Memory B cell (primary cell): ENCODE data around the gene RRAS.

Source experiments
- ATAC-seq: fragments of 150-1000 bp; cut with Tn5 transposase; 2 replicates; pipeline ENCODE4 v1.10.0; 2021; ENCODE audit warnings: low read depth, mild to moderate bottlenecking, moderate library complexity
- DNase-seq, 2 donors: peaks; one replicate each; pipeline ENCODE4 v3.0.0; 2022; ENCODE audit warnings: low spot score in 2 of 2
- H3K27ac Mint-ChIP-seq: one replicate; pipeline ENCODE4 v1.8.0; 2022; ENCODE audit warnings: mild to moderate bottlenecking, moderate library complexity, mixed read lengths
- H3K27me3 Mint-ChIP-seq: one replicate; pipeline ENCODE4 v1.8.0; 2022; ENCODE audit warnings: mixed read lengths
- H3K36me3 Mint-ChIP-seq: one replicate; pipeline ENCODE4 v1.8.0; 2022; ENCODE audit warnings: mild to moderate bottlenecking, mixed read lengths
- H3K4me1 Mint-ChIP-seq: one replicate; pipeline ENCODE4 v1.8.0; 2022; ENCODE audit warnings: mixed read lengths
- H3K4me3 Mint-ChIP-seq: one replicate; pipeline ENCODE4 v1.8.0; 2022; ENCODE audit warnings: mild to moderate bottlenecking, moderate library complexity, mixed read lengths
- H3K9me3 Mint-ChIP-seq: one replicate; pipeline ENCODE4 v1.8.0; 2022; ENCODE audit warnings: mixed read lengths

RRAS gene

DNA sequence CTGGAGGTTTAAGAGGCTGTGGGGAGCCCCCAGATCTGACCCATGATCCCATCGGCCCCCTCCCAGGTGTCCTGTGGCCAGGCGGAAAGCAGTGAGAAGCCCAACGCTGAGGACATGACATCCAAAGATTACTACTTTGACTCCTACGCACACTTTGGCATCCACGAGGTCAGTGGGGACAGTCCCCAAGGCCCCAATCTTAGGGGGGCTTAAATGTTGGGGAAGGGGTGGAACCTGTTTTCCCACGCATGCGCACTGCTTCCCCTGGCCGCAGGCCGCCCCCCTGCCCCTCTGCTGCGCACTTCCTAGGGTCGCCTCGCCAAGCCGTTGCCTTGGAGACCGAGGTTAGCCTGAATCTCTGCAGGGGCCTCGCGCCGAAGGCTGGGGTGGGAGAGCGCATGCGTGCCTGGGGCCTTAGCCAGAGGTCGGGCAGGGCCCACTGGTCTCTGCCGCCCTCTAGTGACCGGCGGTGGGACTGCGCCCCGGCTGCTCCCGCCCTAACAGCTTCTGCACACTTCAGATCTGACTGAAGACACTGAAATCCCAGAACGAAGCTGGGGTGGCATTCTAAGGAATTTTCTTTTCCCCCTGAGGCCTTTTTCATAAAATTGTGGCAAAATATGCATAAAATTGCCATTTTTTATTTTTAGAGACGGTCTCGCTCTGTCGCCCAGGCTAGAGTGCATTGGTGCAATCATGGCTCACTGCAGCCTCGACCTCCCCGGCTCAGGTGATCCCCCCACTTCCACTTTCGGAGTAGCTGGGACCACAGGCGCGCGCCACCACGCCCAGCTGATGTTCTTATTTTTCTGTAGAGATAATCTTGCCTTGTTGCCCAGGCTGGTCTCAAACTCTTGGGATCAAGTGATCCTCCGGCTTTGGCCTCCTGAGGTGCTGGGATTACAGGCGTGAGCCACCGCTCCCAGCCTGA is 40.7 kb upstream of the RRAS start:
- Mint-ChIP-seq H3K4me3 (peak overlapping the region; percentile 52), H3K9me3 (no peaks in the 10 kb centered on the region), H3K4me1 (peaks cover 26% of the 10 kb centered on the region), H3K36me3 (peaks cover 20% of the 10 kb centered on the region), H3K27me3 (no peaks in the 10 kb centered on the region), H3K27ac (peak overlapping the region; percentile 97)
- ATAC-seq (peak; percentile 6), DNase-seq (peak; percentile 98 to 100)

DNA sequence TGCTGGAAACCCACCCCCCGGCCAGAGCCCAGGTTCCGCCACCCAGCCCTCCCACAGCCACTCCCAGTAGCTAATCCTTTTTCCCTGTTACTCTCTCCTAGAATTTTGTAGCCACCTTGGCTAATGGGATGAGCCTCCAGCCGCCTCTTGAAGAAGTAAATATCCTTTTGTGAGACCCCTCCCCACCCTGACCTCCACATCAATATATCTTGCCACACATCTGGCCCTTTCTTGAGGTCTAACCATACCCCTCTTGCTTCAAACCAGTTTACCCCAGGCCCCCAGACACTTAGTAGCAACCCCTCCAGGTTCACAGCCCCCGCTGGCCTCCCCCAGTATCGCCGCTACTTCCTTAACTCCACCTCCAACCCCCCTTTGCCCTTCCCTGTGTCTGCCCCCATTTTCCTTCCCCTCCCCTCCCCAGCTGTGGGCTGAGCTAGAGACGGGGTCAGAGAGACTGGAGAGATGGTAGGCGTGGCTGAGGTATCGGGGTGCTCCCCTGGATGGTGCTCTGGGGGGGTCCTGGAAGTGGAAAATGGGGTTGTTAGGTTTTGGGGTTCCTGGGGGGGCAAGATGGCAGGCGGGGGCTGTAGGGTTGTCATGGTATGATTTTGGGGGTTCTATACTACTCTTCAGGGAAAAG is 39.9 kb upstream of the RRAS start:
- no peaks in the 10 kb centered on the region for H3K9me3 Mint-ChIP-seq
- H3K27me3 Mint-ChIP-seq, result no peaks in the 10 kb centered on the region
- no peak for ATAC-seq
- peak overlapping the region; percentile 97 for H3K27ac Mint-ChIP-seq
- H3K4me3 Mint-ChIP-seq, result peak overlapping the region; percentile 58
- H3K36me3 Mint-ChIP-seq, result peaks cover 16% of the 10 kb centered on the region
- no peak for DNase-seq
- peaks cover 26% of the 10 kb centered on the region for H3K4me1 Mint-ChIP-seq

DNA sequence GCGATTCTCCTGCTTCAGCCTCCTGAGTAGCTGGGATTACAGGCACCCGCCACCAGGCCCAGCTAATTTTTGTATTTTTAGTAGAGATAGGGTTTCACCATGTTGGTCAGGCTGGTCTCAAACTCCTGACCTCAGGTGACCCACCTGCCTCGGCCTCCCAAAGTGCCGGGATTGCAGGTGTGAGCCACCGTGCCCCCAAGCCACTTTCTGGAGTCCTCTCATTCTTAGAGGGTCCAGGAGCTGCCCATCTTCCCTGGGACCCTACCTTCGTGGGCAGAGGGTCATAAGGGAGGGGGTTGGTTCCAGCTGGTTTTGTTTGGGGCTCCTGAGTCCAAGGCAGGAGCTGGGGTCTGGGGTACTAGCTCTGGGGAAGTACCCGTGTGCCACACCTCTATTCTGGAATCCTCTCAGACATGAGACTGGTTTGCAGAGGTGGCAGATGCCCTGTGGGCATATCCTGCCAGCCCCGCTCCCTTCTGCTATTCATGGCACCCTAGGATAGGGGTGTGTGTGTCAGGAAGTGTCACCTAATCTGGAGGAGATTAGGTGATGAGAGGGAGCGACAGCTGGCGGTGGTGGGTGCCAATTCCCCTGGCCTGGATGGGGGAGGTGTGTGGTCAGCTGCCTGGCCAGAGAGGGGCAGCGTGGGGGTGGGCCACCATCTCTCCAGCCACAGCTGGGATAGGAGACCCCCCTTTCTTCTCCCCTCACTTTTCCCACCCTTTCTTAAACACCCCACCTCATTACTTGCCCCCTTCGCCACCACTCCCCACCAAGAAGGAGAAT is 39.2 kb upstream of the RRAS start:
- DNase-seq (no peak), ATAC-seq (no peak)
- peak overlapping the region; percentile 95 for H3K4me3 Mint-ChIP-seq
- no peaks in the 10 kb centered on the region for H3K27me3 Mint-ChIP-seq
- peaks cover 12% of the 10 kb centered on the region for H3K36me3 Mint-ChIP-seq
- H3K9me3 Mint-ChIP-seq, result no peaks in the 10 kb centered on the region
- H3K27ac Mint-ChIP-seq, result peak overlapping the region; percentile 97
- H3K4me1 Mint-ChIP-seq, result peaks cover 26% of the 10 kb centered on the region

DNA sequence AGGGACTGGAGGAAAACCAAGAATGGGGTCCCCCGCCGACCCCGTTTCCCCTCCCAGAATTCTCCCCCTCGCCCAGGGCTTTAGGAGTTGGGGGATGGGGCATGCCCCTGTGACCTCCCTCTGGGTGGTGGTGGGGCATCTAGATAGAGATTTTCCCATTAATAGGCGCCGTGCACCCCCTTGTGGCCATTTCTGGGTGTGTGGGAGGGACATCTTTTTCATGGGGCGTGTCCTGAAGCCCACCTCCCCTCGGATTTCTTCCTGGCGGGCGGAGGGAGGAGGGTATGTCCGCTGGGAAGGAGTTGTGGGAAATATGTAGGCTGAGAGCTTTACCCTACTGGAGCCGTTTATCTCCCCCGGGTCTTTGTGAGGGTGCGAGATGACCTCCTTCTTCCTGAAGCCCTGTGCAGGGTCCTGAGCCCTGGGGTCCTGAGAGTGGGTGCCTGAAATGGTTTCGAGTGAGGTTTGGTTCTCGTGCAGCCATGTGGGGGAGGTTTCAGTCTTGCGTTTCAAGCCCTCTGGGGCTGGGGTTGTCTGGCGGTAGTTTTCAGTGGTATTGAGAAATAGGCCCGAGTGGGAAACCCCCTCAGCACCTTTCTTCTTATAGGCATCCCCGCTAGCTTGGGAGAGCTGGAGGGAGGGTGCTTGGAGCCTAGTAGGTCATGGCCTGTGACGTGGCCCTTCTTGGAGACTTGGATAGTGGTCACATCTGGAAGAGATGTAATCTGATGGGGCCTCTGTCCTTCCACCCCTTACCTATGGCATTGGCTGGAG is 38.1 kb upstream of the RRAS start:
- Mint-ChIP-seq H3K27me3 (no peaks in the 10 kb centered on the region), H3K27ac (peak overlapping the region; percentile 97), H3K4me1 (peaks cover 30% of the 10 kb centered on the region), H3K36me3 (peaks cover 5% of the 10 kb centered on the region), H3K9me3 (no peaks in the 10 kb centered on the region), H3K4me3 (peak overlapping the region; percentile 95)
- ATAC-seq (peak; percentile 25), DNase-seq (peak; percentile 80 to 83)

DNA sequence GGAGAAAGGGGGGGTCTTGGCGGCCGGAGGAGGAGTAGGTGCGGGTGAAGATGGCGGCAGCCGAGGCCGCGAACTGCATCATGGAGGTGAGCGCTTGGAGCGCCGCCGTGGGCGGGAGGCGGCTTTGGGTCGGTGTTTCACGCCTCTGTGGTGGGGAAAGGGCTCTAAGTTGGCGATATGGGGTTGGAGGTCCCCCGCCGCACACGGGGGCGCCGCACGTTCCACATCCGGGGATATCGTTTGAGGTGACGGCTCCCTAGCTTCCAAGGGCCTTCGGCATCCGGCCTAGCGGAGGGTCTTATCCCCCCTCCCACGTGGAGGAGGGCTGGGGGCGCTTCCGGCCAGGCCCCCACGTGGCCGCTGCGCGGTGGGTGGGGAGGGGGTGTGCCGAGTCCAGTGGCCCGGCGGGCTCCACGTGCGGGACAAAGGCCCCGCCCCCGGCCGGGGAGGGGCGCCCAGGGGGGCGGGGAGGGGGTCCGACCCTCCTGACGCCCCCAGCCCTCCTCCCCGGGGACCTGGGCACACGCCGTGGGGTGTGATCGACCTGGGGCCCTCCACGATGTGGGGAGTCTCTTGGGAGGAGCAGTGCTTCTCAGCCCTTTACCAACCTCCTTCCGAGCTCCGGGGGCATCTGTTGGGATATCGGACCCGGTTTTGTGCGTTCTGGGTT is 37.4 kb upstream of the RRAS start, which contains the start of gene PRMT1:
TSS of gene PRMT1 (plus strand) at position 41 of the 670 bp plus-strand sequence. CDS start at position 51, 10 bp downstream.
- peak within 1 kb of the TSS; percentile 97 for H3K27ac Mint-ChIP-seq
- peak; percentile 65 to 70 for DNase-seq
- peak within 1 kb of the TSS; percentile 99 for H3K4me3 Mint-ChIP-seq
- peaks cover 32% of the 10 kb centered on the region for H3K4me1 Mint-ChIP-seq
- peak; percentile 16 for ATAC-seq
- H3K9me3 Mint-ChIP-seq, result no peaks in the 10 kb centered on the region
- no peaks in the 10 kb centered on the region for H3K27me3 Mint-ChIP-seq
- peaks cover 5% of the 10 kb centered on the region for H3K36me3 Mint-ChIP-seq

DNA sequence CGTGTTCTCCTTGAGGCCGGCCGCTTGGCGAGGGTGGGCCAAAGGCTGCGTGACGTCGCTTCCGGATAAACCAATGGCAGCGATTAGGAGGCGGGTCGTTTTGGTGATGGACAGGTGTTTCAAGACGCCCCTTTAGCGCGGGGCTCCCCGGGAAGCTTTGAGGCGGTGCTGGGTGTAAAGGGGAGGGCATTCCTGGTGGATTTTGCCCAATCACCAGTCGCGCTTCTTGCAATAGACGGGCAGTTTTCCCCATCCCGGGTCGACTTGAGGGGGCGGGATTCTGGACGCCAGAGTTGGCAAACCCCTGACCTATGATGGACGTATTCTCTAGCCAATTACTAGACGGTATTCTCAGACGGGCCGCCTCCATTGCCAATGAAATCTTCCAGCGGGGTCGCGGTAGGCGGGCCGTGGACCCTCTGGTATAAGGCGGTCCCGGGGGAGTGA is 36.9 kb upstream of the RRAS start:
- no peaks in the 10 kb centered on the region for H3K9me3 Mint-ChIP-seq
- ATAC-seq, result peak; percentile 68
- H3K27ac Mint-ChIP-seq, result peak overlapping the region; percentile 97
- no peaks in the 10 kb centered on the region for H3K27me3 Mint-ChIP-seq
- DNase-seq, result peak; percentile 89 to 97
- peak overlapping the region; percentile 99 for H3K4me3 Mint-ChIP-seq
- peaks cover 38% of the 10 kb centered on the region for H3K4me1 Mint-ChIP-seq
- H3K36me3 Mint-ChIP-seq, result peaks cover 5% of the 10 kb centered on the region

DNA sequence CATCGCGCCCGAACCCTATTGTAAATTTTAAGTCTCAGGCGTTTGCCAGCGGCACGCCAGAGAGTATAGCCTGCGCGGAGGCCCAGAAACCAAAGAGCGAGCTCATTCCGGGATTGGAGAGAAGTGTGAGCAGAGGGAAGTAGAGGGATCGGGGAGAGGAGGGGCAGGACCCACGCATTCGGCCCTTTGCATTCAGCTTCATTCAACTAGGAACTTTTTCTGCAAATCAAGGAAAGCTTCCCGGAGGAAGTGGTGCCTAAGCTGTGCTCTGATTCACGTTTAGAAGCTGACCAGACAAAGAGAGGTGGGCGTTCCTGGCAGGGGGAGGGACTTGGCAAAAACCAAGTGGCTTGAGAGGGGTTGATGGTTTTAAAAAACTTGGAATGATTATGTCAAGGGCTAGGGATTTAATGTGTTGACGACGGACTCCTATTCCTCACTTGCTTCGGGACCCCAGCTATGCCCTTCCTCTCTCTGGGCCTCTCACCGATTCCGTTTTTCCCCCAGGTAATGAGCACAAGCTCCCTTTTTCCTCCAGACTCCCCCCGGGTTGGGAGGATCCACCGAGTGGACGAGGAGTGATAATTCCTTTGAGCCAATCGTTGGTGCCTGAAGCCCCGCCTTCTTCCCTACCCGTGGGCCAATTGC is 36.3 kb upstream of the RRAS start:
- peak overlapping the region; percentile 97 for H3K27ac Mint-ChIP-seq
- H3K4me3 Mint-ChIP-seq, result peak overlapping the region; percentile 99
- H3K4me1 Mint-ChIP-seq, result peaks cover 38% of the 10 kb centered on the region
- peak in 1 of 2 donors; percentile 57 for DNase-seq
- ATAC-seq, result peak; percentile 9
- H3K27me3 Mint-ChIP-seq, result no peaks in the 10 kb centered on the region
- H3K9me3 Mint-ChIP-seq, result no peaks in the 10 kb centered on the region
- H3K36me3 Mint-ChIP-seq, result peaks cover 5% of the 10 kb centered on the region

DNA sequence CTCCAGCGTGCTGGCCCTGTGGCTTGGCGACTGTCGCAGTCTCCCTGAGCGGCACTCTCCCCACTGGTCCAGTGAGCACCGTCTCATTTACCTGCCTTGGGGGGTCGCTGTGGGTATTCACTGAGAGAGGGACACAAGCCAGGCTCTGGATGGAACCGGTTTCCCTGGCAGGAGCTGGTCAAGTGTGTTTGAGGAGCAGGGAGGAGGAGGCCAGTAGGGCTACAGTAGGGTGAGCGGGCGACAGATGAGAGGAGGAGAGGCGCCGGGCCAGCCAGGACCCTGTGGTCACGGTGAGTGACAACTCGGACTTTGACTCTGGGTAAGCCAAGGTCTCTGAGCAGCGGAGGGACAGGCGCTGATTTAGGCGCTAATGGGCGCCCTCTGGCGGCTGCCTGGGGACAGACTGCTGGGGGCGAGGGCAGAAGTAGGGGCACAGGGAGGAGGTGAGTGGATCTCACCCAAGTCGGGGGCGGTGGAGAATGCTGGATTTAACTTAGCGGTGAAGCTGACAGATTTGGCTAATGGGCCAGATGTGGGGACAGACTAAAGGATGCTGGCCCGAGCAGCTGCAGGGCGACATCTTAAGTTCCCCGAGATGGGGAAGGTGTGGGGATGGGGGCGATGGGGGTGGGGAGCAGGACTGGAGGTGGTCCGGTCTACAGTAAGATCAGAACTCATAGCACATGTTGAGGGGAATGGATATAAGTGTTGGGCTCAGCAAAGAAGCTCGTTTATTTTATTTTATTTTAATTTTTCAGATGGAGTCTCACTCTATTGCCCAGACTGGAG is 32.4 kb upstream of the RRAS start:
- H3K27me3 Mint-ChIP-seq, result no peaks in the 10 kb centered on the region
- H3K36me3 Mint-ChIP-seq, result no peaks in the 10 kb centered on the region
- peak overlapping the region; percentile 61 for H3K4me3 Mint-ChIP-seq
- H3K27ac Mint-ChIP-seq, result peak overlapping the region; percentile 56
- H3K4me1 Mint-ChIP-seq, result peaks cover 25% of the 10 kb centered on the region
- ATAC-seq (no peak), DNase-seq (peak; percentile 71 to 78)
- H3K9me3 Mint-ChIP-seq, result no peaks in the 10 kb centered on the region

DNA sequence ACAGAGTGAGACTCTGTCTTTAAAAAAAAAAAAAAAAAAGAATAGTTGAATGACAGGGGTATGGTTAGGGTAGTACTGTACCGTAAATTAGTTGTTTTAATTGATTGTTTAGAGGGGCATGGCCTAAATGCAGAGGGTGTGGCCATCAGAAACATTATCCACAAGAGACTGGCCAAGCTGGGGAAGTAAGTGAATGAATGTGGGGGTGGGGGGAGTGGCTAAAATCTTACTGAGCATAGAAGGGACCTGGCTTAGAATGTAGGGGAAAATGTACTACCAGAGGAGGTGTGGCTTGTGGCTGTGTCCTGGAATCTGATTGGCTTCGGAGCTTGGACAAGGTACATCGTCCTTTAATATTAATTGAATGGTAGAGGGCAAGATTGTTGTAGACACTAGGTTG is 29.6 kb upstream of the RRAS start:
- DNase-seq, result no peak
- ATAC-seq, result no peak
- no peaks in the 10 kb centered on the region for H3K9me3 Mint-ChIP-seq
- H3K36me3 Mint-ChIP-seq, result peaks cover 4% of the 10 kb centered on the region
- H3K27me3 Mint-ChIP-seq, result no peaks in the 10 kb centered on the region
- no peak overlapping the region for H3K4me3 Mint-ChIP-seq
- H3K4me1 Mint-ChIP-seq, result peaks cover 35% of the 10 kb centered on the region
- H3K27ac Mint-ChIP-seq, result no peak overlapping the region

DNA sequence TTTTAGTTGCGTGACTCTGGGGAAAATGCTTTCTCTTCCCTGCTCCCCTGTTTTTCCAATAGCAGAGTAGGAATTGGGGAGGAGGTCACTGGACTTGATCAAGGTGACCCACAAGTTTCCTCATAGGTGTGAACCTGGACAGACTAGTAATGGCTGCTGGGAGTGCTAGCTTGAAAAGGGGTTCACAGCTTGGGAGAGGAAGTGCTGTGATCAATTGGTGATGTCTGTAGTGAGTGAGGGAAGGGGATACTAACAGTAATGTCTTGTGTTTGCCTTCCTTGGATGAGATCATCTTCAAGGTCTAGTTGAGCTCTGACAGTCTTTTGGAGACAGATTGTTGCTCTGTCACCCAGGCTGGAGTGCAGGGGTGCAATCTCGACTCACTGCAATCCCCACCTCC is 27.5 kb upstream of the RRAS start:
- H3K4me3 Mint-ChIP-seq, result no peak overlapping the region

DNA sequence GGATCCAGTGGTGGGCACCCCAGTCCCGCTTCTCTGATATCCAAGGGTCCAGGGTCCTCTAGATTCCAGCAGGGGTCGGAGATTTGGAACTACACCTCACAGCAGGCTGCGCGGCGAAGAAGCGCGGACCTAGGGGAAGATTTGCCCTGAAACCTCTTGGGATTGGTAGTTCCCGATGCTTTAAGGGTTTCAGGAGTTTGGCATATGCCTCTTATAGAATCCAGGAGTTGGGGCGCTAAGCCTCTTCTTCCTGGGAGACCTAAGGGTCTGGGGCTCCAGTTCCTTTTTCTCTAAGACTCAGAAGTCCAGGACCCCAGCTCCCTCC is 26.1 kb upstream of the RRAS start:
- ATAC-seq, result peak; percentile 1
- Mint-ChIP-seq H3K27ac (peak overlapping the region; percentile 90), H3K4me1 (peaks cover 27% of the 10 kb centered on the region)

More for the DNA sequence above, 27.5 kb upstream of the RRAS start:
- H3K27me3 Mint-ChIP-seq, result no peaks in the 10 kb centered on the region
- no peak overlapping the region for H3K27ac Mint-ChIP-seq
- DNase-seq (no peak), ATAC-seq (no peak)
- no peaks in the 10 kb centered on the region for H3K9me3 Mint-ChIP-seq
- H3K4me1 Mint-ChIP-seq, result peaks cover 34% of the 10 kb centered on the region
- peaks cover 5% of the 10 kb centered on the region for H3K36me3 Mint-ChIP-seq

More for the DNA sequence above, 26.1 kb upstream of the RRAS start:
- DNase-seq, result no peak
- H3K9me3 Mint-ChIP-seq, result no peaks in the 10 kb centered on the region
- H3K4me3 Mint-ChIP-seq, result peak overlapping the region; percentile 95
- H3K36me3 Mint-ChIP-seq, result peaks cover 7% of the 10 kb centered on the region
- no peaks in the 10 kb centered on the region for H3K27me3 Mint-ChIP-seq
